Measurements from ENCODE around the gene HOXD10.

HOXD10 gene

GRCh38 chr2:176096986-176097819, 19.4 kb upstream of the HOXD10 start:
- no peak overlapping the region for H3K27ac ChIP-seq
- DNase-seq (ENCODE audit: low spot score), result no peak
- TF ChIP-seq CTCF (IDR thresholded peaks at IDR 0.05), result peak; percentile 73
- H3K4me3 ChIP-seq, result peak overlapping the region; percentile 67

DNA sequence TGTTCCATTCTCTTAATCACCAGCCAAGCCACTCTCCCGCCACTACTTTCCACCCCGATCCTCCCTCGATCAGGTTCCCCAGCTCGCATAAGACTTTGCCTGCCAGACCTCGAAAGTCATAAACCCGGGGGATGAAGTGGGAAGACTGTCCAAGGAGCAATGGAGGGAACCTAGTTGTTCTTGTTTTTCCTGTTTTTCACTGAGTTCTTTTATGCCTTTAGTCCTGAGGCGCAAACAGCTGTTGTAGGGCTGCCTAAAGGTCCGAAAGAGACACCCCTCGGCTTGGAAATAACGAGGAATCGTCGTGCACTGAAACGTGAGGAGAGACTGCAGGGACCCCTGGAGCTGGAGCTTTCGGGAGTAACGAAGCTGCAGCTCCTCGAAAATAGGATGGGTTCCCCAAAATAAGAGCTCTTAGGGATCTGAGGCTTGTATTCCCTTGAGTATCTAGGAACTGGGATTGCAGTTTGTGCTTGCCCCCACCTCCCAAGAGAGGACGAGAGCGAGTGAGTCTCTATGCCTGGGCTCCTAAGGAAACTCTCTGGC, 18.7 kb upstream of the HOXD10 start:
- no peak for TF ChIP-seq CTCF (IDR thresholded peaks at IDR 0.05)
- H3K4me3 ChIP-seq, result peak overlapping the region; percentile 67
- no peak for DNase-seq (ENCODE audit: low spot score)
- no peak overlapping the region for H3K27ac ChIP-seq

DNA sequence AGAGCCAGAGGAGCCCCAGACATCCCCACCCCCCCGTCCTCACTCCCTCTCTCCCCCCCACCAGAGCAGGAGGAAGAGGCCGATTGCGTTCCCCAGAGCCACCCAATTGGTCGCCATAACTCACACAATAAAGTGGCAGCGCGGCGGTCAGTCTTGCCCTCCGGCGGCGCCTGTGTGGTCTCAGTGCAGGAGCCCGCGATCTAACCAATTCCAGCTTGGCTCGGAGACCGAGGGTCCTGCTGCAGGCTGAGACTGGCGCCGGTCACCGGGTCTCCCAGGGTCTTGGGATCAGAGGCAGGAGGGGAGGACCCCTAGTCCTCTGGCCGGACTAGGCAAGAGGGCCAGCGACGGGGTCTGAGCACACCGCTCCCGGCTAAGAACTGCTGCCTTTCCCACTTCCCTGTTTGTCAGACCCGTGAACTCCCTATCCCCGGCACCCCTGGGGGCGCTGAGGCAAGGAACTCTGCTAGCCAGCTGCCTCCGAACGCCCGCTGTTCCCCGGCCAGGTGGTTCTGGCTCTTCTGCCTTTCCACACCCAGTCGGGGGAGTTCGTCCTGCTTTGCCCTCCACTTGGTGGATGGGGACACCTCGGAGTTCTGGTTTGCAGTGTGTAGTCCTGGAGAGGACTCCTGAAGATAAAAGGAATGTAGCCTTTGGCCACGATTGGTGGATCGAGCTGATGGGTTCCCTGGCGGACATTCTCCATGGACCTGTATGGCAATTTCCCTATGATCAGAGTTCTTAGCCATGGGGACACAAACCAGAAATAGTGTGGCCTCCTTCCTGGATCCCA, 18.0 kb upstream of the HOXD10 start:
- H3K4me3 ChIP-seq, result no peak overlapping the region
- no peak for TF ChIP-seq CTCF (IDR thresholded peaks at IDR 0.05)
- no peak for DNase-seq (ENCODE audit: low spot score)
- H3K27ac ChIP-seq, result no peak overlapping the region

GRCh38 chr2:176099159-176099727, 17.3 kb upstream of the HOXD10 start:
- peak overlapping the region; percentile 25 for H3K4me3 ChIP-seq
- no peak for DNase-seq (ENCODE audit: low spot score)
- no peak overlapping the region for H3K27ac ChIP-seq
- no peak for TF ChIP-seq CTCF (IDR thresholded peaks at IDR 0.05)

- Histone ChIP-seq H3K4me3 (peak within 1 kb of the TSS; percentile 25), H3K27ac (no peak within 1 kb of the TSS)
- no peak for TF ChIP-seq CTCF (IDR thresholded peaks at IDR 0.05)
- DNase-seq (ENCODE audit: low spot score), result no peak
These were observed 16.6 kb upstream of the HOXD10 start, which contains the start of gene HOXD12 for GRCh38 chr2:176099728-176100546. HOXD12 (plus strand) TSS chr2:176099795; CDS start chr2:176099802, 7 bp downstream.

DNA sequence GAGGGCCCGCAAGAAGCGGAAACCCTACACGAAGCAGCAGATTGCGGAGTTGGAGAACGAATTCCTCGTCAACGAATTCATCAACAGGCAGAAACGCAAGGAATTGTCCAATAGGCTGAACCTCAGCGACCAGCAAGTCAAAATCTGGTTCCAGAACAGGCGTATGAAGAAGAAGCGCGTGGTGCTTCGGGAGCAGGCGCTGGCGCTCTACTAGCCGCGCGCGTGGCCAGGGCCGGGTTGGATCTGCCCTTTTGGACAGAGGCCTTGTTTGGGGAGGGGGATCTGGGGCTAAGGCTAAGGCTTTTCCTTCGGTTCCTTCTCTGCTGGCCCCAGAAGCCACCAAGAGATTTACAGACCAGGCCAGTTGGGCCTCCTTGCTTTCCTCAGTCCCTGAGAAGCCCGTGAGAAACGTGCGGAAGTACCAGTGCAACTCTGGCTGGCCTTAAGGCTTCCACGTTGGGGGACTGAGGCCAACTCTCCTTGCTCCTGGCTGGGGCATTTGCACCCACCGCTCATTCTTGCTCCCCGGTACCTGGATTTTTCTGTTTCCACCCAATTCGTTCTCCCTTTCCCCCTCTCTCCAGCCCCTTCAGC, 15.9 kb upstream of the HOXD10 start:
- DNase-seq (ENCODE audit: low spot score), result no peak
- no peak overlapping the region for H3K27ac ChIP-seq
- no peak overlapping the region for H3K4me3 ChIP-seq
- no peak for TF ChIP-seq CTCF (IDR thresholded peaks at IDR 0.05)
